GM10266 (cell line): Measurements from ENCODE around the gene RHOBTB3.

ENCODE experiments used
- DNase-seq: peaks from one replicate; pipeline ENCODE4 v3.0.0; 2012; ENCODE audit errors: extremely low spot score
- TF ChIP-seq, protein P1 (sequence below): IDR thresholded peaks from 2 replicates; pipeline ENCODE4 v1.5.1; 2012; ENCODE audit warnings: mild to moderate bottlenecking, low read depth; ENCODE audit not compliant: control insufficient read depth, insufficient read depth; ENCODE audit errors: missing control alignments

RHOBTB3 gene

DNA sequence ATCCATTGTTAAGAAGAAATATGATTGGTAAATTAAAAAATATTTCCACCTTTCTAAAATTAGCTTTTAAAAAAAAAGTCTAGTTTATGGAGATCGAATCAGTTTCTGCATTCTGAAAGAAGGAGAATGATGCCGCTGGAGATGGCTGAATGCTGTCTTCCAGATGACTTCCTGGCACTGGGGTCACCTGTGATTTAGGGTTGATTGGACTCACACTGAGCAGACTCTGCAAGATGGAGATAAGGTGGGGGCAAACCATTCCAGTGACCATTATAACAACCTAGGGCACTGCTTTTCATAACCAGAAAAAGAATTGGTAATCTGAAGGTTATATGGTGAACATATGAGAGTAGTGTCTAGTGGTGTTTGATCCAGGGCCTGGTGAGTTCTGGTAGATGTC is 40.8 kb downstream of the RHOBTB3 start:
- no peak for DNase-seq
- TF ChIP-seq, protein P1, sequence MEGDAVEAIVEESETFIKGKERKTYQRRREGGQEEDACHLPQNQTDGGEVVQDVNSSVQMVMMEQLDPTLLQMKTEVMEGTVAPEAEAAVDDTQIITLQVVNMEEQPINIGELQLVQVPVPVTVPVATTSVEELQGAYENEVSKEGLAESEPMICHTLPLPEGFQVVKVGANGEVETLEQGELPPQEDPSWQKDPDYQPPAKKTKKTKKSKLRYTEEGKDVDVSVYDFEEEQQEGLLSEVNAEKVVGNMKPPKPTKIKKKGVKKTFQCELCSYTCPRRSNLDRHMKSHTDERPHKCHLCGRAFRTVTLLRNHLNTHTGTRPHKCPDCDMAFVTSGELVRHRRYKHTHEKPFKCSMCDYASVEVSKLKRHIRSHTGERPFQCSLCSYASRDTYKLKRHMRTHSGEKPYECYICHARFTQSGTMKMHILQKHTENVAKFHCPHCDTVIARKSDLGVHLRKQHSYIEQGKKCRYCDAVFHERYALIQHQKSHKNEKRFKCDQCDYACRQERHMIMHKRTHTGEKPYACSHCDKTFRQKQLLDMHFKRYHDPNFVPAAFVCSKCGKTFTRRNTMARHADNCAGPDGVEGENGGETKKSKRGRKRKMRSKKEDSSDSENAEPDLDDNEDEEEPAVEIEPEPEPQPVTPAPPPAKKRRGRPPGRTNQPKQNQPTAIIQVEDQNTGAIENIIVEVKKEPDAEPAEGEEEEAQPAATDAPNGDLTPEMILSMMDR: no peak

DNA sequence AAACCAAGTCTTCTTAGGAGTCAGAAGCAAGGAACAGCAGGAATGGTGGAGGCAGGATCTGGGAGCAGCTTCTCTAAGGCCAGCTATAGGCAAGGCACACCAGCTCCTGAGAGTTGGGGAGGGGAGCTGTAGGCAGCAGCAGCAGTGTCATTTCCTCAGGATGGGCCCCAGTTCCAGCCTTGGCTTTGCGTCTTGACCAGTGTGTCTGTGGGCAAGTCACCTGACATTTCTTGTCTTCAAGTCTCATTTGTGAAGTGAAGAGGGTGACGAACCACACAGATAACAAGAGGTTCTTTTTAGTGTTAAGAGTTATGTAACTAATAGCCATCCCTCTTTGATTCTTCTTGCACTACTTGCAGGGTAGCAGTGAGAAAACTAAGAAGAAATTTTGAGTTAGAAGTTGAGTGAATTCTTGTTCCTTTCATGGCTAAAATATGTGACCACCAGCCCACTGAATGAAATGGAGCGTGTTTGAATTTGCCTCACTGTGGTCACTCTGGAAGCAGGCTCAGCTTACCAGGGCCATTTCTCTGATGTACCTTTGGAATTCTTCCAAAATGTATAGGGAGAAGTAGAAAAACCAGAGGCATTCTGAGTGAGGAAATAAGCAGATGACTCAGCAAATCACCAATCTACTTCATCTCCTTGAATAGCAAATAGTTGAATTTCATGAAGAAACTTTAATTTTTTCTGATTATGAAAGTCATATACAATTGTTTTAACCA is 42.4 kb downstream of the RHOBTB3 start:
- TF ChIP-seq, protein P1: no peak
- DNase-seq: no peak

DNA sequence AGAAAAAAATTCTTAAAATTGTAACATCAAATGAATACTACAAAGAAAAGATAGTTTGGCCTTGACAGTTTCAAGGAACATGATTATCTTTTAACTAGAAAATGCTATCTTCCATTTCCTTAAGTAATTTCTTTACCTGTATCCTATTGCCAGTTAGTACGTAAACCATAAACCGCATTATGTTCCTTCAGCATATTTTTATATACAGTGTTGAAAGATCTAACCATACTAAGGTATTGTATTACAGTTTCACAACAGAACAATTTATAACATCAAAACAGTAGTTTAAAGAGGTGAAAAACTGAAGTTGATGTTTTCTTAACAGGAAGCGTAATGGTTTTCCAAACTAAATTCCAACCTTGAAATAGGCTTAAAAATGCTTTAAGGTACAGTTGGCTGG is 46.3 kb downstream of the RHOBTB3 start:
- TF ChIP-seq, protein P1: no peak
- DNase-seq: no peak

DNA sequence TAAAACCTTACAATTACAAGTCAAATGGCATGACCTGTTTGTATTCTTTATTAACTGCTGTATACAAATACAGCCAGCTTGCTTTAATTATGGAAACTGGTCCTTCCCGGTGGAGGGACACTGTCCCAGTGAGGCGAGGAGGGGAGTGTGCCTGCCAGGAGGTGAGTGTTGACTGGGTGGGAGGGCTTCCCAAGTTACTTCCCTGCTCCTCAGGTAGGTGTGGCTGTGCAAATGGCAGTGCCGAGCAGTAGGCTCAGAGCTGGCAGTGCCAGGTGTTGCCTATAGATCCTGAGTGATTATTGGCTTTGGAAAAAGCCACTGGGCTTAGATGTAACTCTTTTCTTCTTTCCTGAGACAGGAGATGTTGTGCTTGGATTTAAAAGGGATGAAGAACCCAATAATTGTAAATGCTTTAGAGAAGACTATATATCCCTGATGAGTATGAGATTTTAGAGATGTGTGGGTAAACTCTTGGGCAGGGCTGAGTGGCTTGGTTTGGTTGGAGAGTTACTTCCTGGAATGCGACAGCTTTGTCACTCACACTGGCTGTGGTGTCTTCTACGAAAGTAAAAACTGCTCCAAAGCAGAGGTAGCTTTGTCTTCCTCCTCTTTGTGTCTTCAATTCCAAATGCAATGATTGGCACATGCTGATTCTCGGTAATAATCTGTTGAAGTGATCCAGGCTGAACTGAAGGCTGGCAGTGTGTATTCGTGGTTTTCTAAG is 47.7 kb downstream of the RHOBTB3 start:
- DNase-seq: no peak

DNA sequence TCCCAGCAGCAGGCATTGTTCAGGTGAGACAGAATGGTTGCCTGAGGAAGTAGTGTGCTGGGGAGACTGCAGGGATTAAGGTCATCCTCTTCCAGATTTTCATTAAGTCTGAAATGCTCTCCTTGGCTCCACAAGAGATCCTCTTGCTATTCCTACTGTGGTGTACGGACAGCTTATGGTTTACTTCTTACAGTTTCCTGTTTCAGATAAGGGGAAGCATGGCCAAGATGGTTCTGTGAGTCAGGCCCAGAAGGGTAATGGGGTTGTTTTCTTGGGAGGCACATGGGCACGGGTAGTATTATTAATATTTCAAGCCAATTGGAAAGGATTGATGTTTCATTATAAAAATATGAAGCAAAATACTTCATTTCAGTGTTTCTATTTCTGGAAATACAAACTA is 48.5 kb downstream of the RHOBTB3 start:
- no peak for DNase-seq
- TF ChIP-seq, protein P1: no peak

More for the DNA sequence above, 47.7 kb downstream of the RHOBTB3 start:
- TF ChIP-seq, protein P1: no peak

DNA sequence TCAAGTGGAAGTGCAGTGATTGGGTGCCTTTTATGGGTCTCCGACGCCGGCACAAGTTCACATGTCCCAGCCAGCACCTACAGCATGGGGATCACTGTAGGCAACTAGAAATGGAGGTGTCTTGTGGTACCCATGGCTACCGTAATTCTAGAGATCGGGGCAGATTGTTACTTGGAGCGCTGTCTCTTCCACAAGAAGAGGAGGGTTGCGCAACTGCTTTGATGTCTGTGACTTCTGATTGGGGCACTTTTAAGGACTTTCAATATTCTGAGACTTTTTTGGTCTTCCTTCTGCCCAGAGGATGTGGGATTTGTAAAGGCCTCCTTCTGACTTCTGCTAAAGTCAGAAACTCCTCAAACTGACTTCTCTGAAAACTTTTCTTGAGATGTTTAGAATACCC is 49.5 kb downstream of the RHOBTB3 start:
- no peak for DNase-seq

More for the DNA sequence above, 49.5 kb downstream of the RHOBTB3 start:
- TF ChIP-seq, protein P1: no peak
